ENCODE data around the gene AZGP1.
"Not testable (repeated sequence)": the region's sequence is repeated elsewhere in the genome, so short reads cannot be mapped to it uniquely, and the experiment has no call there.

AZGP1 gene

GRCh38 chr7:99987846-99988245 lies 12.0 kb upstream of the AZGP1 start:
- ATAC-seq, result no peak
- no peak for TF ChIP-seq OSR1 (CRISPR knock-in tag; IDR thresholded peaks at IDR 0.05)
- no peak for TF ChIP-seq TSHZ2 (CRISPR knock-in tag; IDR thresholded peaks at IDR 0.05)
- no peak for TF ChIP-seq RARB (CRISPR knock-in tag; IDR thresholded peaks at IDR 0.05)

- not testable (repeated sequence) for ATAC-seq
Observed at GRCh38 chr7:99987306-99987705, 11.5 kb upstream of the AZGP1 start.

- TF ChIP-seq ZFP3 (CRISPR knock-in tag; IDR thresholded peaks at IDR 0.05) (no peak), CREB5 (CRISPR knock-in tag; IDR thresholded peaks at IDR 0.05; ENCODE audit: low read depth) (no peak), OSR1 (CRISPR knock-in tag; IDR thresholded peaks at IDR 0.05) (no peak), CSDC2 (CRISPR knock-in tag; IDR thresholded peaks at IDR 0.05) (no peak), PPARA (CRISPR knock-in tag; IDR thresholded peaks at IDR 0.05; ENCODE audit: borderline replicate concordance) (no peak), TSHZ2 (CRISPR knock-in tag; IDR thresholded peaks at IDR 0.05) (no peak), SNAI2 (CRISPR knock-in tag; IDR thresholded peaks at IDR 0.05) (no peak), POU6F1 (CRISPR knock-in tag; IDR thresholded peaks at IDR 0.05; ENCODE audit: borderline replicate concordance, low read depth) (no peak), ARNTL (CRISPR knock-in tag; IDR thresholded peaks at IDR 0.05; ENCODE audit: borderline replicate concordance, low read depth) (no peak), ZFP30 (CRISPR knock-in tag; IDR thresholded peaks at IDR 0.05) (no peak), CSRNP3 (CRISPR knock-in tag; IDR thresholded peaks at IDR 0.05) (no peak), ZNF8 (CRISPR knock-in tag; IDR thresholded peaks at IDR 0.05) (no peak)
Observed at GRCh38 chr7:99984593-99984992, 8.8 kb upstream of the AZGP1 start.

GRCh38 chr7:99981066-99981465 lies 5.2 kb upstream of the AZGP1 start:
- not testable (repeated sequence) for ATAC-seq

More at GRCh38 chr7:99984593-99984992, 8.8 kb upstream of the AZGP1 start:
- ATAC-seq, result no peak

- peak; percentile 30; the same call in 2 of the 3 replicates for ATAC-seq
Observed at GRCh38 chr7:99980448-99980872, 4.6 kb upstream of the AZGP1 start.

- peak; percentile 91 for ATAC-seq
Observed at GRCh38 chr7:99979814-99980225, 4.0 kb upstream of the AZGP1 start.
